Body of pancreas (tissue), 4 donors: ENCODE results near the gene GYPC.

Source experiments
- CTCF ChIP-seq, 7 experiments: fragments of 450-650 bp in 4 of 7; fragments of 200-600 bp in 3 of 7; sonication (generic) in 3 of 7; IDR thresholded peaks; one replicate each; pipeline ENCODE4 v1.5.1; 2016 to 2019; ENCODE audit warnings: antibody characterized with exemption in 7 of 7
- POLR2A ChIP-seq, 3 donors: fragments of 450-650 bp; IDR thresholded peaks; one replicate each; pipeline ENCODE4 v1.6.1; 2016; ENCODE audit warnings: antibody characterized with exemption in 3 of 3, mild to moderate bottlenecking in 2 of 3

- no peak for TF ChIP-seq CTCF (IDR thresholded peaks at IDR 0.05)
- TF ChIP-seq POLR2A (IDR thresholded peaks at IDR 0.05) = no peak
Measured at GRCh38 chr2:126643431-126643830, 12.5 kb upstream of the GYPC start.
